ENCODE measurements around the gene B4GALT3.
A peak's percentile ranks its signal among the peaks of the same experiment; 100 is the strongest.

B4GALT3 gene

DNA sequence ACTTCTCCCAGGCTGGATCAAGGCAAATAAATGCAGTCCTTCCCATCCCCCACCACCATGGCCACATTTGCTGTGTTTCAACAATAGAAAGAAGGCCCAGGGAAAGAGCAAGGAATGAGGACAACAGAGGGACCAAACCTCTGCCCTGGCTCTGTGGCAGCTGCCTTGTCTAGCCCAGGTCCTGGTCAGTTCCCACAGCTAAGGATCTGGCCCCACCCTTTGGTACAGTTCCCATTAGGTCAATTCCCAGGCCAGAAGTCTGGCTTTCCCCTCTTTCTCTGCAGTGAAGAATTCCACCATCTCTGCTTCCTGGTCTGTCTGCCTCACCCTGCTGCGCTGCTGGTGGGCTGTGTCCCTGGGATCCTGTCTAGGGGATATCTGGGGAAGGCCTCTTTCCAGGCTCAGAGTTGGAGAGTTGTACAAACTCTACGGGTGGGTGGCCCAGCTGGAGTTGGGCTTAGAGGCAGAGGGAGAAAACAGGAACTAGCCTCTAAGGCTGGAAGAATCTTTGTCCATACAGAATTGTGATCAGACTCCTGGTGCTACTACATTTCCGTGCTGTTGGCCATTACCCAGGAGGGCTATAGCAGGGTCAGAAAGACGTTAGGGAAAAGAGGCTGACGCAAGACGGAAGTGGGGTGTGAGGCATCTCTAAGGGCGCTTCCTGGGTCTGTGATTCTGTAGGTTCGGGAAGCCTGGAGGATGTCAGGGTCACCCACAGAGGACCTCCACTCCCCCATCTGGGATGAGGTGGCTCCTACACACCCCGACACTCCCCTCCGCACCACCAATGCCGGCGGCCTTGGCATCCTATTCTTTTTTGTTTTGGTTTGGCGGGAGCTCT, 23.9 kb upstream of the B4GALT3 start:
- TF ChIP-seq CTCF (IDR thresholded peaks at IDR 0.05; ENCODE audit: low read depth, low read length), result no peak
- H3K4me3 ChIP-seq (ENCODE audit: low read depth, low read length), result peak overlapping the region; percentile 82

GRCh38 chr1:161200421-161200991, 23.2 kb upstream of the B4GALT3 start:
- no peak for TF ChIP-seq CTCF (IDR thresholded peaks at IDR 0.05; ENCODE audit: low read depth, low read length)
- no peak overlapping the region for H3K4me3 ChIP-seq (ENCODE audit: low read depth, low read length)

- H3K4me3 ChIP-seq (ENCODE audit: low read depth, low read length), result no peak overlapping the region
- TF ChIP-seq CTCF (IDR thresholded peaks at IDR 0.05; ENCODE audit: low read depth, low read length), result no peak
Observed at GRCh38 chr1:161199506-161200139, 22.3 kb upstream of the B4GALT3 start.

- no peak within 1 kb of the TSS for H3K4me3 ChIP-seq (ENCODE audit: low read depth, low read length)
- TF ChIP-seq CTCF (IDR thresholded peaks at IDR 0.05; ENCODE audit: low read depth, low read length), result no peak
Observed at GRCh38 chr1:161198897-161199431, 21.7 kb upstream of the B4GALT3 start, which contains the start of gene ADAMTS4. Gene ADAMTS4, minus strand, starts transcription at chr1:161199054. Its CDS starts 427 bp downstream, at chr1:161198627.

DNA sequence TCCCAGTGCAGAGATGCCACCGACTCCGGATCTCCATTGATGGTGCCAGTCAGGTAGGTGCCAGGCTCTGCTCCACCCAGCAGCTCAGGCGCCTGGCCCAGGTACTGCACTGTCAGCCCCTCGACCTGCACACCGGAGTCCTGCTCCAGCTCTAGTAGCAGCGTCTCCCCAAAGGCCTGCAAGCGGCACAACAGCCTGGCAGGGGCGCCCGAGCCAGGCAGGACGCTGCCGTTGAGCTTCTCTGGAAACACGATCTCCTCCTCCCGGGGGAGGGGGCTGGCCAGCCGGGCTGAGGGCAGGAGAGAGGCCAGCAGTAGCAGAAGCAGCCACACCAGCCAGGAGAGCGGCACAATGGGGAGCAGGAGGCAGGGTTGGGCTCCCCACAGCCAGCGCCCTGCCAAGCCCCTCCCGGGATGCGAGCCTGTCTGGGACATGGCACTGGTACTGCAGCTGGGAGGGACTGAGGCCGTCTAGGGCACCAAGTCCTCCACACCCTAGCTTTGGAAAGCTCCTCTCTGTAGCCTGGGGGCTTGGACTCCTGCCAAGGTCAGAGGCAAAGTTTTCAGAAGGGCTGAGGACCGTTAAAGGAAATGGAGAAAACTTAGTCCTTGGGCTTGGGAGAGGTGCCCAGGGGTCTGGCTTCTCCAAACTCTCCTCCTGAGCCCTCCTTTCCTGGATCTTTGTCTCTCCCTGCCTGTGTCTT, 21.0 kb upstream of the B4GALT3 start:
- TF ChIP-seq CTCF (IDR thresholded peaks at IDR 0.05; ENCODE audit: low read depth, low read length), result no peak
- H3K4me3 ChIP-seq (ENCODE audit: low read depth, low read length), result no peak overlapping the region

- no peak for TF ChIP-seq CTCF (IDR thresholded peaks at IDR 0.05; ENCODE audit: low read depth, low read length)
- H3K4me3 ChIP-seq (ENCODE audit: low read depth, low read length), result no peak overlapping the region
Observed at GRCh38 chr1:161197560-161198193, 20.4 kb upstream of the B4GALT3 start.

All from WI38 (cell line).